Measurements from ENCODE around the gene PALM. TPM values are rescaled to one million over a fixed set of nuclear protein-coding genes. Genes with fewer than 3 reads are reported as not detected.

PALM gene
- total RNA-seq, 2 donors from 2014 or later, result 14.4 to 28.4 TPM

DNA sequence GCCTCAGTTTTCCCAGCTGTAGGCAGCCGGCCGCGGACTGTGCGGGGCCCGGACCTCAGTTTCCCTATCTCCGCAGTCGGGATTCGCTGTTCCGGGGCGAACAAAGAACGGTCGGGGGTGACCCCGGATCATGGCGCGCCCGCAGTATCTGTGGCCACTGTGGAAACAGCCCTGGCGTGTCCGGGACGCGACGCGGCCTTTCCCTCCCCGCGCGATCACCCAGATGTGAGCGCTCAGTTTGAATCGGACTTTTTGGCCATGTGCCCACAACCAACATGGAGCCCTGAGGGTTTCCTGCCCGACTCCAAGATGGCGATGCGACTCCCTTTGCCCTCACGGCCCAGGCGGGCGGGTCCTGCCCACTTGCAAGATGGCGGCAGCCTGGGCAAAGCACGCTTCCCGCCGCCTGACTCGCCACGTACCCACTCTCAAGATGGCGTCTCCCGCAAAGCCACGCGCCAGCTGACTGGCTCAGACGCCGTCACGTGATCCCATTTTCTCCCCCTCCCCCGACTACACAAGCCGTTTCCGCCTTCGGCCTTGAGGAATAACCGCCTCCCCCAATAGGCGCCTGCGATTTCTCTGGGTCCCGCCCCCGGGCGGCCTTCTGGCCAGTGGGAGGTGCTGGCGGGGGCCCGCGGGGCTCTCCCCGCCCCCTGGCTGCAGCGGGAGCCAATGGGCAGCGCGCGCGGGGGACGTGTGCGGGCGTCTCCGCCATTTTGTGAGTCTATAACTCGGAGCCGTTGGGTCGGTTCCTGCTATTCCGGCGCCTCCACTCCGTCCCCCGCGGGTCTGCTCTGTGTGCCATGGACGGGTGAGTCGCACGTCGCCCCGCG, 88.2 kb downstream of the PALM start, which contains the start of gene PTBP1:
Gene PTBP1 (plus strand): TSS at position 761 of the 836 bp plus-strand sequence. CDS start 46 bp downstream, at position 807.
- H3K9me3 ChIP-seq, result no peaks in the 10 kb centered on the region
- no peaks in the 10 kb centered on the region for H3K36me3 ChIP-seq
- DNase-seq (ENCODE audit: low spot score) (peak; percentile 98), ATAC-seq (ENCODE audit: insufficient number of reproducible peaks, low FRiP score, low read depth) (peak; percentile 96)
- peaks cover 37 to 52% of the 10 kb centered on the region in 2 donors for H3K4me1 ChIP-seq (ENCODE audit: control insufficient read depth in 1 of 2, low read depth in 2 of 2)
- H3K27me3 ChIP-seq (replicated peaks; ENCODE audit: insufficient read depth), result no peaks in the 10 kb centered on the region
- TF ChIP-seq, protein P1, sequence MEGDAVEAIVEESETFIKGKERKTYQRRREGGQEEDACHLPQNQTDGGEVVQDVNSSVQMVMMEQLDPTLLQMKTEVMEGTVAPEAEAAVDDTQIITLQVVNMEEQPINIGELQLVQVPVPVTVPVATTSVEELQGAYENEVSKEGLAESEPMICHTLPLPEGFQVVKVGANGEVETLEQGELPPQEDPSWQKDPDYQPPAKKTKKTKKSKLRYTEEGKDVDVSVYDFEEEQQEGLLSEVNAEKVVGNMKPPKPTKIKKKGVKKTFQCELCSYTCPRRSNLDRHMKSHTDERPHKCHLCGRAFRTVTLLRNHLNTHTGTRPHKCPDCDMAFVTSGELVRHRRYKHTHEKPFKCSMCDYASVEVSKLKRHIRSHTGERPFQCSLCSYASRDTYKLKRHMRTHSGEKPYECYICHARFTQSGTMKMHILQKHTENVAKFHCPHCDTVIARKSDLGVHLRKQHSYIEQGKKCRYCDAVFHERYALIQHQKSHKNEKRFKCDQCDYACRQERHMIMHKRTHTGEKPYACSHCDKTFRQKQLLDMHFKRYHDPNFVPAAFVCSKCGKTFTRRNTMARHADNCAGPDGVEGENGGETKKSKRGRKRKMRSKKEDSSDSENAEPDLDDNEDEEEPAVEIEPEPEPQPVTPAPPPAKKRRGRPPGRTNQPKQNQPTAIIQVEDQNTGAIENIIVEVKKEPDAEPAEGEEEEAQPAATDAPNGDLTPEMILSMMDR (IDR thresholded peaks at IDR 0.05), result no peak
- peak within 1 kb of the TSS; percentile 95 for H3K4me3 ChIP-seq
- H3K27ac ChIP-seq, result peak within 1 kb of the TSS; percentile 86 to 97

Other genes starting within 250 kb of the PALM start
- gene SHC2, start 247.9 kb upstream of the PALM start, total RNA-seq, result 10 to 100 TPM; 17.2 to 18.8 TPM
- under 1 TPM in 1 of 2 donors, not detected in 1; 0.92 TPM for gene MADCAM1, start 212.4 kb upstream of the PALM start, total RNA-seq
- 10 to 100 TPM; 34.1 to 94.1 TPM for gene TPGS1, start 201.4 kb upstream of the PALM start, total RNA-seq
- gene CDC34, start 177.2 kb upstream of the PALM start, total RNA-seq, result 10 to 100 TPM; 40.2 to 86.2 TPM
- gene GZMM, start 164.9 kb upstream of the PALM start, total RNA-seq, result under 1 TPM in 1 of 2 donors, not detected in 1; 0.54 TPM
- gene BSG, start 136.3 kb upstream of the PALM start, total RNA-seq, result 100 to 1,000 TPM; 344 to 575 TPM
- gene HCN2, start 119.1 kb upstream of the PALM start, total RNA-seq, result not detected
- 10 to 100 TPM; 23.8 to 30.9 TPM for gene POLRMT, start 75.4 kb upstream of the PALM start, total RNA-seq
- gene FGF22, start 69.1 kb upstream of the PALM start, total RNA-seq, result under 1 TPM; 0.27 to 0.56 TPM
- 10 to 100 TPM; 47.8 to 61.9 TPM for gene RNF126, start 45.7 kb upstream of the PALM start, total RNA-seq
- gene FSTL3, start 32.5 kb upstream of the PALM start, total RNA-seq, result 100 to 1,000 TPM; 361 to 595 TPM
- not detected for gene PRSS57, start 13.5 kb upstream of the PALM start, total RNA-seq
- gene MISP, start 42.2 kb downstream of the PALM start, total RNA-seq, result 1 to 10 TPM in 1 of 2 donors, not detected in 1; 2.2 TPM
- gene PTBP1, start 88.5 kb downstream of the PALM start, total RNA-seq, result 100 to 1,000 TPM; 149 to 163 TPM
- not detected for gene PLPPR3, start 113.0 kb downstream of the PALM start, total RNA-seq
- 1 to 10 TPM in 1 of 2 donors, not detected in 1; 1.1 TPM for gene AZU1, start 118.9 kb downstream of the PALM start, total RNA-seq
- not detected for gene PRTN3, start 132.1 kb downstream of the PALM start, total RNA-seq
- gene ELANE, start 143.4 kb downstream of the PALM start, total RNA-seq, result under 1 TPM in 1 of 2 donors, not detected in 1; 0.41 TPM
- gene CFD, start 150.7 kb downstream of the PALM start, total RNA-seq, result 100 to 1,000 TPM; 472 to 781 TPM
- gene MED16, start 184.3 kb downstream of the PALM start, total RNA-seq, result 10 to 100 TPM; 29.1 to 38.0 TPM
- gene RNU6-9, start 184.5 kb downstream of the PALM start, total RNA-seq, result not detected
- gene R3HDM4, start 204.3 kb downstream of the PALM start, total RNA-seq, result 10 to 100 TPM; 37.6 to 42.4 TPM
- gene KISS1R, start 208.4 kb downstream of the PALM start, total RNA-seq, result not detected
- gene ARID3A, start 217.1 kb downstream of the PALM start, total RNA-seq, result 10 to 100 TPM in 1 of 2 donors, 1 to 10 TPM in 1; 3.3 to 11.2 TPM

Measured in thoracic aorta (tissue), 2 donors.